Placental pericyte (primary cell): ENCODE measurements around the gene IGFBP3. TPM values are rescaled to one million over a fixed set of nuclear protein-coding genes. Genes with fewer than 3 reads are reported as not detected.

Experiments
- total RNA-seq: library from RNA; depleted of rRNA; stranded (reverse); fragments of >200 nt; gene quantifications from 2 replicates; pipeline ENCODE4 v1.2.3, GENCODE V29; 2012

IGFBP3 gene, protein sequence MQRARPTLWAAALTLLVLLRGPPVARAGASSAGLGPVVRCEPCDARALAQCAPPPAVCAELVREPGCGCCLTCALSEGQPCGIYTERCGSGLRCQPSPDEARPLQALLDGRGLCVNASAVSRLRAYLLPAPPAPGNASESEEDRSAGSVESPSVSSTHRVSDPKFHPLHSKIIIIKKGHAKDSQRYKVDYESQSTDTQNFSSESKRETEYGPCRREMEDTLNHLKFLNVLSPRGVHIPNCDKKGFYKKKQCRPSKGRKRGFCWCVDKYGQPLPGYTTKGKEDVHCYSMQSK
- 13.5 and 1,012 TPM in 2 replicates for total RNA-seq

DNA sequence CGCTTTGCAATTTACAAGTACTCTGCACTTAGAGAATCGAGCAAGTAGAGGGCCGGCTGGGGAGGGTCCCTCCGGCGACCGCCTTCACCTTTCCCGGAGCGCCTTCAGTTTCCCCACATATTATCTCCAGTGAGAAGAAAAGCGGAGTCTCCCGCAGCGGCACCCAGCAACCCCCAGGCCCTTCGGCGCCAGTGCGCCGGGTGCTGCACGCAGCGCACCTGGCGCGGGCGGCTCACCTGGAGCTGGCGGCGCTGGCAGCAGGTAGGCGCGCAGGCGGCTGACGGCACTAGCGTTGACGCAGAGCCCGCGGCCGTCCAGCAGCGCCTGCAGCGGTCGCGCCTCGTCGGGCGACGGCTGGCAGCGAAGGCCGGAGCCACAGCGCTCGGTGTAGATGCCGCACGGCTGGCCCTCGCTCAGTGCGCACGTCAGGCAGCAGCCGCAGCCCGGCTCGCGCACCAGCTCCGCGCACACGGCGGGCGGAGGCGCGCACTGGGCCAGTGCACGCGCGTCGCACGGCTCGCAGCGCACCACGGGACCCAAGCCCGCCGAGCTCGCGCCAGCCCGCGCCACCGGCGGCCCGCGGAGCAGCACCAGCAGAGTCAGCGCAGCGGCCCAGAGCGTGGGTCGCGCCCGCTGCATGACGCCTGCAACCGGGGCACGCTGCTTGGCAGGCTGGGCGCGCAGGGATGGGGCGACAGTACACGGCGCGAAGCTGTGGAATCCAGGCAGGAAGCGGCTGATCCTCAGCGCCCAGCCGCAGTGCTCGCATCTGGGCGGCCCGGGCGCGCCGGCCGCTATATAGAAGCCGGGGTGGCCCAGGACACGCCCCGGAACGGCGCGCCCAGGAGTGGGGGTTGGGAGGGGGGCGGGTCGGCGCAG lies at the start of gene IGFBP3:
TSS of gene IGFBP3 (minus strand) at position 771 of the 879 bp plus-strand sequence. CDS start at position 639, 132 bp downstream.

DNA sequence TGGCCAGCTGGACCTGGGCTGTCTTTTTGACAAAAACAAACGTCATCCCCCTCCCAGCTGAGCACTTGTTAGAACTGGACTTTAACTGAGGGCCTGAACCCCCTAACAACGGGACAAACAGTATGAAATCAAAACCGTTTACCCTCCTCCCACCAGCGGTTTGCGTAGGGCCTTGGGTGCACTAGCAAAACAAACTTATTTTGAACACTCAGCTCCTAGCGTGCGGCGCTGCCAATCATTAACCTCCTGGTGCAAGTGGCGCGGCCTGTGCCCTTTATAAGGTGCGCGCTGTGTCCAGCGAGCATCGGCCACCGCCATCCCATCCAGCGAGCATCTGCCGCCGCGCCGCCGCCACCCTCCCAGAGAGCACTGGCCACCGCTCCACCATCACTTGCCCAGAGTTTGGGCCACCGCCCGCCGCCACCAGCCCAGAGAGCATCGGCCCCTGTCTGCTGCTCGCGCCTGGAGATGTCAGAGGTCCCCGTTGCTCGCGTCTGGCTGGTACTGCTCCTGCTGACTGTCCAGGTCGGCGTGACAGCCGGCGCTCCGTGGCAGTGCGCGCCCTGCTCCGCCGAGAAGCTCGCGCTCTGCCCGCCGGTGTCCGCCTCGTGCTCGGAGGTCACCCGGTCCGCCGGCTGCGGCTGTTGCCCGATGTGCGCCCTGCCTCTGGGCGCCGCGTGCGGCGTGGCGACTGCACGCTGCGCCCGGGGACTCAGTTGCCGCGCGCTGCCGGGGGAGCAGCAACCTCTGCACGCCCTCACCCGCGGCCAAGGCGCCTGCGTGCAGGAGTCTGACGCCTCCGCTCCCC lies 32.7 kb downstream of the IGFBP3 start, which contains the start of gene IGFBP1:
TSS of gene IGFBP1 (plus strand) at position 304 of the 808 bp plus-strand sequence. CDS start at position 469, 165 bp downstream.

DNA sequence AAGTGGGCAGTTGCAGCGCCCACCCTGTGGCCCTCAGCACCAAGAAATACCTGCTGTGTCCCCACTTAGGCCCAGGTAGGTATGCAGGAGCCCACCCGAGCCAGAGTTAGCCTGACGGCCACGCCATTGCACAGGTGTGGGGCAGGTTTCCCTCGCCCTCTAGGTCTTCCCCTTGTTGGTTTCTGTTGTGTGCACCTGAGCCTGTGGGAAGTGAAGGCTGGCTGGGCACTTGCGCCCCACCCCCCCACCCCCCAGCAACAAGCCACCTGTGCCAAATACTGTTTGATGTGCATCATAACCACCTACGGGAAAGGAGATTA lies 48.1 kb downstream of the IGFBP3 start, which contains the start of gene CCDC201:
TSS of gene CCDC201 (minus strand) at position 48 of the 320 bp plus-strand sequence. CDS start 75 bp downstream, outside the sequence.

Other genes with a start within 250 kb of the IGFBP3 start
- not detected in 2 replicates for gene CCDC201, start 48.2 kb downstream of the IGFBP3 start, total RNA-seq
- 0.14 and 0.22 TPM in 2 replicates for gene IGFBP1, start 32.8 kb downstream of the IGFBP3 start, total RNA-seq